ENCODE measurements around the gene SIX5.

Gene SIX5

DNA sequence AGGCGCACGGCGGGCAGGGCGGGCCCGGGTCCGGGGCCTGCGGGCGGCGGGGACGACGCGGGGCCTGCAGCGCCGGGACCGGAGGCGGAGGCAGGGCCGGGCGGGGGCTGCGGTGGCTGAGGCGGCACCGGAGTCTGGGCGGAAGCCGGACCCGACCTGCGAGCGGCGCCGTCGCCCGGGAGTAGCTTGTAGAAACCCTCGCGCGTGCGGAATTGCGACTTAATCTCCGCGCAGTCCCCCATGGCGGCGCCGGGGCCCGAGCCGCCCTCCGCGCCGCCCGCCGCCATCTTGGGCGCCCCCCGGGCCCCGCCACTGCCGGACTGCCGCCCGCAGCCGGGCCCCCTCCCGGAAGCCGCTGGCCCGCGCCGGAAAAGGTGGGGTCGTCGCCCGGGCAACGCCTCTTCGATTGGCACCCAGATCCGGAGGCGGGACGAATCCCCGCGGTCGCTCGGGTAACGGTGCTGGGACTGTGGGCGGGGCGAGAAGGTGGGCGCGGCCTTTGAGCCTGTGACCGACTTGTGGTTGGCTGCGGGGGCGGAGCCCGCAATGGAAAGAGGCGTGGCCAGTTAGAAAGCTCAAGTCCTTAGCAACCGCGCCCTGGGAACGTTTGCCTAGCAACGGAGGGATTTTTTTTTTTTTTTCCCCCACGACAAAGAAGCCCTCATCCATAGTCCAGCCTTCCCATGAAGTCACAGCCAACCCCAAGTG lies 23.6 kb upstream of the SIX5 start, which contains the start of gene DMWD:
DMWD (minus strand) TSS at position 376 of the 708 bp plus-strand sequence; CDS start at position 287, 89 bp downstream.
- peak; percentile 48 for DNase-seq

DNA sequence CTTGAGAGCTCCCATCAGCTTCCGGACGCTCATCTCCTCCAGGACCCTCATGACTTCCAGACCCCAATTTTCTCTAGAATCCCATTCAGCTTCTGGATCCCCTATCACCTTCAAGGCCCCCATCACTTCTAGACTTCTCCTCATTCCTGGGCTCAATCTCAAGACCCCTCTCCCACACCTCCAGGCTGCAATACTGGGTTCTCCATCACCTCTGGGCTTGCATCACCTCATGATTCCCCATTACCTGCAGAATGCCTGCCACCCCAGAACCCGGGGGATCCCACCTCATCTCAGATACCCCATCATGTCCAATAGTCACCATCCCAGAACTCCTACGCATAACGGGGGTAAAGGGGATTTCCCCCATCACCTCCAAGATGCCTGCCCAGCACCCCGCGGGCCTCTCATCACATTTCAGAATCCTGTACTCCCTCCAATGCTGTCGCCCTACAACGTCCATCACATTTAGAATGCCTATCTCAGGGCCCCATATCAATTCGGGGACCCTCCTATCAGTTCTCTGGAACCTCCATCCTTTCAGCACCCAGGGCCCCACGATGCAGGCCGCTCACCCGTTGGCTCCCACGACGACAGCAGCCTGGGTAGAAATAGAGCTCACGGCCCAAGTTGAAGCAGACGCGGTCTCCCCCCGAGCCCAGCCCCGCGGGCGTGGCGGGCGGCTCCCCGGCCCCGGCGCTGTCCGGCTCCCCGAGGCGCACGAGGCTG lies 22.9 kb upstream of the SIX5 start:
- DNase-seq, result no peak

DNA sequence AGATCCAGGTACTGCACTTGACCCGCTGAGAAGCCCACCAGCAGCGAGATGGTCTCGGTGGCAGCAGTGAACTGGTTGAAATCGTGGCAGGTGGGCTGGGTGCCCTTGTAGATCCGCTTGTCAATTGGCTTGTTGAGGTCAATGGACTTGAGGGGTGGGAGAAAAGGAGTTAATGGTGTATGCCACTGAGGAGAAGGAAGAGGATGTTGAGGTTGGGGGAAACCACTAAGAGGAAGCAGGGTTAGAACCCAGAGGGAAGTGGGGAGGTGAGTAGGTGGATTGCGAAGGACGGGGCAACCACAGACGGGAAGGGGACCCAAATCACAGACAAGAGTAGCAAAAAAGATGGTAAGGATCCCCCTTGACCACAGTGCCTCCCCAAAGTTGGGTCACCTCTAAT lies 21.9 kb upstream of the SIX5 start:
- DNase-seq, result no peak

DNA sequence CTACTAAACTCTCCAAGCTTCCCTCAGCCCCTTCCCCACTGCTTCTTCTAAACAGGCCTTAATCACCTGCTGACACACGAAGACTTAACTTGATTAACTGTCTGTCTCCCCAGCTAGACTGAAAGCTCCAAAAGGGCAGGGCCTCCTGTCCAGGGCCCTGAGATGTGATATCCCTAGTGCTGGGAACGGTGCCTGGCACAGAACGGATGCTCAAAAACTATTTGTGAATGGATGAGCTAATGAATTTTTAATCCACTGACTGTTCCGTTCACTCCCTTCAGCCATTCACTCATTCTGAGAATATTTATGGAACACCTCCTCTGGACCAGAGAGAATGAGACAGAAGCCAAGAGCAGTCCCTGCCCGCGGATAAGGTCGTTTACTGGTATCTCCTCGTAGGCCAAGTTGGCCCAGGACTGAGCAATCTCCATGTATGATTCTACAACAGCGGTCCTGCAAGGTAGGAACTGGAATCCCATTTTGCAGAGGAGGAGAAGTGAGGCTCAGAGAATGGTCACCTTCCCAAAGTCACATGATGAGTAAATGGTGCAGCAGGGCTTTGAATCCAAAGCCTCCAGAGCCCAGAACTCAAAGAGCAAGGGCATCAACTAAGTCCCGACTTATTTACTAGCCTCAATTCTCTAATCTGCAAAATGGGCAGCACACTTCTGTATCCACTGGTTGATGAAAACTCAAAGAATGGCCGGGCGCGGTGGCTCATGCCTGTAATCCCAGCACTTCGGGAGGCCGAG lies 20.2 kb upstream of the SIX5 start:
- no peak for DNase-seq

DNA sequence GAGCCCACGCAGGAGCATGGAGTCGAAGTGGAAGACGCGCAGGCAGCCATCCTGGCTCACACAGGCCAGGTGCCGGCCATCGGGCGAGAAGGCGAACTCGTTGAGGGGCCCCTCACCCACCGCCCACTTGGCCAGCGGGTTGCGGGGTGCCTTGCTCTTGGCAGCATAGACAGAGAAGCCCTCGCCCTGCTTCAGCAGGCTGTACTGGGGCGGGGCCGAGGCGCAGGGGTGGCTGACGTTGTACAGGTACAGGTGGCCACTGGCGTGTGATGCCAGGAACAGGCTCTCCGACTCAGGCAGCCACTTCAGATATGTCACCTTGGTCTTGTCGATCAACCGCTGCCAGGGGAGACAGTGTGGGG lies 17.5 kb upstream of the SIX5 start:
- DNase-seq, result no peak

DNA sequence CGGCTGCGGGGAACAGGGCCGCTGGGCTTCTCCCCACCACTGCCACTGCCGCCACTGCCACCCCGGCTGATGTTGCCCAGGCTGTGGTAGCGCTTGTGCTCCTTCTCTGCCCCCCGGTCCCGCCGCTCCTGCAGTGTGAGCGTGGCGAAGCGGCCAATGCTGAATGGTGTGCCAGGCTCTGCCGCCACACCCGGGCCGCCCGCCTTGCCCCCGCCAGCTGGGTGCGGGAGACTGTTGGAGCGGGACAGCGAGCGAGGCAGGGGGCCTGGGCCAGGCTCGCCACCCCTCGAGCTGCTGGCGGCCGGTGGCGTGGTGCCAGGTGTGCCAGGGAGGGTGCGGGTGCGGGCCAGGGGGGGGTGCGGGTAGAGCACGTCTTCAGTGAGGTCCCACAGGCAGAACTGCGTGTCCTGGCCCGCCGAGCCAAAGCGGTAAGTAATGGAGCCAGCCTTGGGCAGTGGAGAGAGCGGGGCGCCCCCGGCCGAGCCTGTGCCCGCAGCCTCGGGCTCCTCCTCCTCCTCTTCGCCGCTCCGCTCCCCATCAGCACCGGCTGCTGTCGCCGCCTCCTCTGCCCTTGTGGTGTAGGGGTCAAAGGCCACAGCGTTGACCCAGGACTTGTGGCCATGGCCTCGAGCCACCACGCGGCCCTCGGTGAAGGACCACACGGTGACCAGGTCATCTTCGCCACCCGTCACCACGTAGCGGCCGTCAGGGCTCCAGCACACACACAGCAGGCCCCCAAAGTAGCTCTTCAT lies 16.9 kb upstream of the SIX5 start:
- no peak for DNase-seq

DNA sequence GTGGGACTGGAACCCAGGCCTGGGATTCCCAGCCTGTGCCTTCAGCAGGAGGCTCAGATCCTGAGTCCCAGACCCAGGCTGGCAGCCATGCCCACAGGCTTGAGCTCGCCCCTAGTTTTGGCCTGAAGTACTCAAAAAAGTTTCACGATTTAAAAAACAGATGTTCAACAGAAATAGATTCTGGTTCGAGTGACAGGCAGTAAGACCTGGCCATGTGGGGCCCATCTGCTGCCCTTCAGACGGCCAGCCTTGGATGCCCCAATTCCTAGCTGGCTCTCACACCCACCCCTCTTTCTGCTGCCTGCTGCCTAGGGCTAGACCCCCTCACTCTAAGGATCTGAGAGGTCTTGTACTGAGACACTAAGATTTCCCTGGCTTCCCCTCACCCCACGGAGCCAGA lies 16.0 kb upstream of the SIX5 start:
- no peak for DNase-seq

DNA sequence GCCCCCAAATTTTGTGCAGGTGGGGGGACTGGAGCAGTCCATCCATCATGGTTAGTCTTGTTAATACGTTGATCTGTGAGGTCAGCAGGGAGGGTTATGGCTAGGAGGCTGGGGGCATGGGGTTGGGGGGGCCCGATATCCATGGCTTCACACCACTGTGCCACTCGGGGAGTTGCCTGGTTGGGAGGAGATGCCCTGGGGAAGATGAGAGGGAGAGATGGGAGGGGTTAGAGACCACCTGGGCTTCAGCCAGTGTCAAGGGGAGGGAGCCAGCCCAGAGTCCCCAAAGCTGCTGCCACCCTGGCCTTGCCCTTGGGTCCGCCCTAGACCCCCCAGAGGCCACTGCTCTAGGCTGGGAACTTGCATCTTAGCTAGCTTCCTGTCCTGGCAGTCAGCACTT lies 15.0 kb upstream of the SIX5 start:
- DNase-seq, result no peak

DNA sequence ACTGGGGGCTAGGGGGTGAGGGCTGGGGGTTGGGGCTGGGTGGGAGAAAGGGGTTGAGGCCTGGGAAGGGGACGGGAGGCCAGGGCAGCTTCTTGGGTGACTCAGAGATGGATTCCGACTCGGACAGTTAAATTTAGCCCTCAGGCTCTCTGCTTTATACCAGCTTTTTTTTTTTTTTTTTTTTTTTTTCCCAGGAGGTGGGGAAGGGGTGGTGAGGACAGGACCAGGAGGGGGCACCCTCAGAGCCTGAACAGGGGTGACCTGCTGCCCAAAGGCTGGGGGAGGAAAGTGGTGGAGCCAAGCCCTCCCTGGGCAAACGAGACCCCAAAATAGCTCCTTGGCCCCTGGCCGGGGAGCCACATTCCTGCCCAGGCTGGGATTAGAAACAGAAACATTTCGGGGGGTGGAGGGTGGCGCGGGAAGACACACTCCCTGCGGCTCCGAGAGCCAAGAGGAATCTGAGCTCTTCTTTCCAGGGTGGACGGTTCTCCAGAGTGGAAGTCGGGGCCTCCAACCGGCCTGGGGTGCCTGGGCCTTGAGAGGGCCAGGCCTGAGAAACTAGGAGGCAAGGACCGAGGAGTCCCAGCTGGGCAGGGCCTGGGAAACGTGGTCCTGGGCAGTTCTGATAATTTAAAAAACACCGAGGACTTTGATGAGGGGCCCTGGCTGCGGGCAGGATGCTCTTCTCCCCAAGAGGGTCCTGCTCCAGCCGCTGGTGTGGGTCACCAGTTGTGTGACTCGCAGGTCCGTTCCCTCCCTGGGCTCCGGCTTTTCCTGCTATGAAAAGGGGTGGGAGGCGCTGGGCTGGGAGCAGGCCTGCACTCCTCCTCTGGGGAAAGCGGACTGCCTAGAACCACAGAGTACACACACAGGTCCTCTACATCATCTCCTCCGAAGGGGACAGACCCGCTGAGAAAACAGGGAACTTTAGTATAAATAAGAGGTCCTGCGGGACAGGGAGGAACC lies 14.1 kb upstream of the SIX5 start:
- DNase-seq, result no peak

DNA sequence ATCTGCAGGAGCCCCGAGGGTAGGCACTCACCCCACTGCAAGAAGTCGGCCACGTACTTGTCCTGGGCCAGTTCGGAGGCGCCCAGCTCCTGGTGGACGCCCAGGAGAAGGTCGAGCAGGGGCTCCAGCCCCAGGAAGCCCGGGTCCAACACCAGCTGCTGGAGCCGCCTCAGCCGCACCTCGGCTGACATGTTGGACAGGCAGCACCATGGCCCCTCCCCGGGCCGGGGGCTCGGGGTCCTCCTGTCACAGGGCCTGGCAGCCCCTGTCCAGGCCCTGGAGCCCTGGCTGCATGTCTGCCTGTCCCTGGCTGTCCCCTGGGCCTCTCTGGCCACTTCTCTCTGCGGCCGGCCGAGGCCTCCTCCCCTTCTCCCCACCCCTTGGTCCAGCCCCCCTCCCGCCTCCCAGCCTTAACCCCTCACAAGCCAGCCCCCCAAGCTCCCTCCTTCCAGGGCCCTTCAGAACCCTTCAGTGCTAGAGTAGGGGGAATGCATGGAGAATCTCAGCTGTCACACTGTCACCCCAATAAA lies 13.2 kb upstream of the SIX5 start, which contains the start of gene DMPK:
DMPK (minus strand) TSS at position 329 of the 530 bp plus-strand sequence; CDS start at position 191, 138 bp downstream.
- DNase-seq, result no peak

DNA sequence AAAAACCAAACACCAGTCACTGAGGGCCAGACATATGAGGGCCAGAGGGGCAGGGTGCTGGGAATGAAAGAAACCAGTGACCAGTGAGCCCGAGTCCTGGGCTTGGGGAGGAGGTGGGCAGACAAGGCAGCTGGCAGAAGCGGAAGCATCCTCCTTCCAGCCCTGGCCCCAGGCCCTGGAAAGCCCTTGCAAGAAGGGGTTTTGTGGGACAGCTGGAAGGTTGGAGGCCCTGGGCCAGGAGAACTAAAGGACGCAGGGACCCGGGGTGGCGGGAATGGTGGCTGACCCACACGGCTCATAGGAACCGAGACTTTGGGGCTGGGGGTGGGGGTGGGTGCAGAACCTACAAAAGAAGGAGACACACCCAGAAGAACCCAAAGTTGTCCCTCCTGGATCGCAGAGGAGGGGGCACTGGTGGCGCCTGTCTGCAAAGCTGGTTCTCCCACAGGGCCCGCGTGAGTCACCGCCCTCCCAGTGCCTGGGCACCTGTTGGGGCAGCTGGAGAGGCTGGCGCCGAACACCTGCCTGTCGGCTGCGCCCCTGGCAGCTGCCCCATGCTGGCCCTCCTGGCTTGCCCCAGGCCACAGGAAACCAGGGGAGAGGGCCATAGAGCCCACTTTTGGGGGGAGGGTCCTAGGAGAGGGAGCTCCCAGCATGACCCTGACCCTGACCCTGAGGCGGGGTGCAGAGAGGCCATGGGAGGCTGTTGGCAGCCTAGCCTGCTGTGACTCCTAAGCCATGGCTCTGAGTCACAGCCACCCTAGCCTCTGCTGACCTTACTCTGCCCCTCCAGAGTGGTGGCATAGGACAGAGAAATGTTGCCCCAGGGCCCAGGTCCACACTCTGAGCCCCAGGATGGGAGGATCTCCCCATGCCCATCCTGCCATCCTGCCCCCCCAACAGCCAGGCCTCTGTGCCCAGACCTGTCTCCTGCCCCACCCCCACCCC lies 12.4 kb upstream of the SIX5 start:
- no peak for DNase-seq

DNA sequence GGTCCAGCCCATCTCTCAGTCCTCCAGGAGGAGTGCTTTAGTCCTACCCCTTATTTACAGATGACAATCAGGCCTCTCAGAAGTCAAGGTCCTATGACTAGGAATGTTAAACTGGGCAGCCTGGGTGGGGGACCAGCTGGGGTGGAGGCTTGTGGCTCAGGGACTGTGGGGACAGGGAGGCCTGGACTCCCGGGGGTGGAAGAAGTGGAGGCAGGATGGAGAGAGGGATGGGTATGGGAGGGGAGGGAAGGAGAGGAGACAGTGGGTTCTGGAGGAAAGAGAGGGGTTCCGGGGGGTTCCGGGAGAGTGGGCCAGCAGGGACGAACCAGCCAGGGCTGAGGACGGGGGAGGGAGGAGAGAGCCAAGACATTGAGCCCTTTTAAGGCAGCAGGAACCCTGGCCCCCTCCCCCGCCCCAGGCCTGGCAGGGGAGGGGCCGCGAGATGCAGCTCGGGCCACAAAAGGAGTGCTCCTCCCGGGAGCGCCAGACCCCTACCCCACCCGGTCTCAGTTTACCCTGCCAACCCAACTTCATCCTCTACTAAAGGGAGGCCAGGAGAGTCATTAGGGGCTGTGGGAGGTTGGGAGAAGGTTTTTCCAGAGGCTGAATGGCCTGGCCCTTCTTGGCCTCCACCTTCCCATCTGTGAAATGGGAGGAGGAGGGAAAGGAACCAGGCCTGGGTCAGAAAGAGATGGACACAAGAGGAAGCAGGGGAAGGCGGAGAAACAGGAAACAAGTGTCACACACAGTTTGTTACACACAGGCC lies 11.6 kb upstream of the SIX5 start:
- DNase-seq, result no peak

DNA sequence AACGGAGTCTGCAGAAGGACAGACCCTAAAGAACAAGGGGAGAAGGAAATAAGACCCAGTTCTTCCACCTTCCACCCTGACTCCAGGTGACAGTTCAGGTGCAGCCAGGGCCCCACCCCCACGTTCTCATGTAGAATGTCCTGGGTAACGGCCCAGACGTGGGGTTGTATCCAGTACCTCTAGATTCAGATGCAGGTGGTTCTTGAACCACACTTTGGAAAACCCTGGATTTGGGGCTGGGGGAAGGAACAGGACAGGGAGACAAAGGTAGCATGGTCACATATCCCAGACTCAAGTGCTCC lies 11.0 kb upstream of the SIX5 start:
- DNase-seq, result no peak

DNA sequence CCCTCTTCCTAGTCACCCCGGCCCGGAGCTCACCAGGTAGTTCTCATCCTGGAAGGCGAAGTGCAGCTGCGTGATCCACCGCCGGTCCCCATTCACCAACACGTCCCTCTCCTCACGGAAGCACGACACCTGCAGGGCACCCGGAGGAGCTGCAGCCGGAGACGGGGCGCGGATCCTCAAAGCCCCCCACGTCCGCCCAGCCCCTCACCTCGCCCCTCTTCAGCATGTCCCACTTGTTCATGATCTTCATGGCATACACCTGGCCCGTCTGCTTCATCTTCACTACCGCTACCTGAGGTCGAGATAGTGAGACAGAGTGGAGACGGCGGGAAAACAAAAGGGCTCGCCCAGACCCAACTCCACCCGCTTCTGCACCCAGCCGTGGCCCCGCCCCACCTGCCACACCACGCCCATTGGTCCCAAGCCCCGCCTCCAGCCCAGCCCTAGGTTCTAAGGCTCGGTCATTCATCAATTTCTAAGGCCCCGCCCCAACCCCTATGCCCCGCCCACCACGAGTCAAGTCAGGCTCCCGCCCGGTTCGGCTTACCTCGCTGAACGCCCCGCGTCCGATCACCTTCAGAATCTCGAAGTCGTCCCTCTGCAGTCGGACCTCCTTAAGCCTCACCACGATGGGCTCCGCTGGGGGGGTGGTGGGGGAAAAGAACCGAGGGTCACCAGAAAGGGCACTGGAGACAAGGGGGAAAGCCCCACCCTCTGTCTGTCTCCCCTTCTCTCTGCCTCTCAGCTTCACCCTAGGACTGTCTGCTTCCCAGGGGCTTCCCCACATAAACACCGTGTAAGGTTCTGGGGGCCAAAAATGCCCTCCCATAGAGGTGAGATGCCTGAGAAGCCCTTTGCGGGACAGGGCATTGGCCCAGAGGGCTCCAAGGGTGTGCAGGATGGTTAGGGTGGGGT lies 10.4 kb upstream of the SIX5 start:
- DNase-seq, result no peak

DNA sequence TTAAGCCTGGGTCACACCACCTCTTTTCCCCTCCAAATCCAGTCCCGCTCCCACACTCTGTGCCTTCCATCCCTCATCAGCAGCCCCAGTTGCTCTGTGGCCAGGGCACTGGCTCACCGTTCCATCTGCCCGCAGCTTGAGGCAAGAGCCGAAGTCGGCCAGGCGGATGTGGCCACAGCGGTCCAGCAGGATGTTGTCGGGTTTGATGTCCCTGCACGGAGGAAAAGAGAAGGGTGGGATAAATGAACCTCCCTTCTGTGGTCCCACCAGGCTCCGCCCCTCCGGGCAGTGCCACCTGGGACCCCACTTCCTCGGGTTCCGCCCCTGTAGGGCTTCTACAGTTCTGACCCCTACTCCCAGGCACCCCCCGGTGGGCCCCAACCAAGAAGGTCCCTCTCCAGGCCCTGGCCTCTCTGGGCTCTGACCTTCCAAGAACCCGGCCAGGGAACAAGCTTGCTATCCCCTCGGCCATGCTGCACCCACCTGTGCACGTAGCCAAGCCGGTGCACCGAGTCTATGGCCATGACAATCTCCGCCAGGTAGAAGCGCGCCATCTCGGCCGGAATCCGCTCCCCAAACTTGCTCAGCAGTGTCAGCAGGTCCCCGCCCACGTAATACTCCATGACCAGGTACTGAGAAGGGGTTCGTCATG lies 9.1 kb upstream of the SIX5 start:
- no peak for DNase-seq

DNA sequence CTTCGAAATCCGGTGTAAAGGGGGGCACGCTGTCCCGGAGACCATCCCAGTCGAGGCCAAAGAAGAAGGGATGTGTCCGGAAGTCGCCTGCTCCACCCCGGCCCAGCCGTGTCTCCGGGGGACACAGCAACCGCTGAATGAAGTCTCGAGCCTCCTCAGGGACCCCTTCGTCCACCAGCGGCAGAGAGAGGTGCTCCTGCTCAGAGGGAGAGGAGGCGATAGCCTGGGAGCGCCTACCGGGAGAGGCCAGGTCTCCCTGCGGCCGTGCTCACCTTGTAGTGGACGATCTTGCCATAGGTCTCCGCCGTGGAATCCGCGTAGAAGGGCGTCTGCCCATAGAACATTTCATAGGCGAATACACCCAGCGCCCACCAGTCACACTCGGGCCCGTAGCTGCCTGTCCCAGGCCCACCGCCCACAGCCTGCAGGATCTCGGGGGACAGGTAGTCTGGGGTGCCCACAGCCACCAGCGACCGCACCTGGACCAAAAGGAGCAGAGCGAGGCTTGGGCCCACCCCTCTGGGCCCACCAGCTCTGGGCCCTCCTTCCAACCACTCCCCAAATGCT lies 8.4 kb upstream of the SIX5 start:
- DNase-seq, result no peak

DNA sequence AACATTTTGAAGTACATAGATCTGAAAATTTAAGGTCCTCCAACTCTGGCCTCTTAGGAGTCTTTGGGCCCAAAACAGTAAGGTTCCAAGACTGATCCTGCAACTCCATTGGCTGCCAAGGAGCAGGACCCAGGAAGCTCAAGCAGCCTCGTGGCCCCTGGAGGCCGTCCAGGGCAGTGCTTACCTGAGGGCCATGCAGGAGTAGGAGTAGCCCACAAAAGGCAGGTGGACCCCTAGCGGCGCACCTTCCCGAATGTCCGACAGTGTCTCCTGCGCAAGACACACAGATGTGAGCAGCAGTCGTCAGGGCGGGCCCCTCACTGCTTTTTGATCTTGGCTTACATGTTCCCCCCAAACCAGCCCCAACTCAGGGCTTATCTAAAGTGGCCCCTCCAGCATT lies 5.7 kb upstream of the SIX5 start:
- DNase-seq, result no peak

DNA sequence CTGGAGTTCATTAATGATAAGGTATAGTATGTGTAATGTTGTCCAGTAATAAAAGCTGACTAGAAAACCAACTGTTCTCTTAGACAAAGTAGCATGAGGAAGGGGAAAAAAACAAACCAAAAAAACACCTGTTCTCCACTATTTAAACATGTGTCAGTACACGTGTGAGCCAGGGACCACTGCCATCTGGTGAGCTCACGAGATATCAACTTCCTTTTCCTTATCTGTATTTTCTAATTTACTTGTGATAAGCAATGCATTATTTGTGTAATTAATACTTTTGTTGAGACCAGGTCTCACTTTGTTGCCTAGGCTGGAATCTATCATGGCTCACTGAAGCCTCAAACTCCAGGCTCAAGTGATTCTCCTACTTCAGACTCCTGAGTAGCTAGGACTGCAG lies 4.3 kb upstream of the SIX5 start:
- DNase-seq, result no peak
